ENCODE results near the gene HYAL3. TPM values are rescaled to one million over a fixed set of nuclear protein-coding genes. Genes with fewer than 3 reads are reported as not detected.

The HYAL3 gene
- total and polyA plus RNA-seq, 2 of the 13 experiments (the other 11 are each of a cell fraction or from before 2014, with no cell fraction given): 5.5 to 10.4 TPM

- TF ChIP-seq CCAR2 (optimal IDR thresholded peaks at IDR 0.05; ENCODE audit: low read depth, low read length) (no peak), UBTF (CRISPR knock-in tag; IDR thresholded peaks at IDR 0.05) (peak; percentile 11; the same call in 1 of the 2 replicates), FOXK1 (CRISPR knock-in tag; IDR thresholded peaks at IDR 0.05; ENCODE audit: borderline replicate concordance, low read depth) (peak; percentile 45; the same call in 1 of the 2 replicates), ZNF709 (CRISPR knock-in tag; IDR thresholded peaks at IDR 0.05) (0 out of 2 replicates have a peak, but pooled peaks have one; percentile 23), HOXD1 (CRISPR knock-in tag; IDR thresholded peaks at IDR 0.05) (no peak), SNAI1 (CRISPR knock-in tag; IDR thresholded peaks at IDR 0.05; ENCODE audit: borderline replicate concordance) (0 out of 2 replicates have a peak, but pooled peaks have one; percentile 30), FOXA1 (IDR thresholded peaks at IDR 0.05) (no peak), FOXA1 (CRISPR knock-in tag; IDR thresholded peaks at IDR 0.05) (no peak), SP4 (CRISPR knock-in tag; IDR thresholded peaks at IDR 0.05) (peak; percentile 91), SIN3B (IDR thresholded peaks at IDR 0.05; ENCODE audit: low read length) (no peak), FOXA3 (CRISPR knock-in tag; IDR thresholded peaks at IDR 0.05) (no peak), TCF7L2 (IDR thresholded peaks at IDR 0.05; ENCODE audit: low read depth, low read length) (no peak), PHF8 (CRISPR knock-in tag; IDR thresholded peaks at IDR 0.05) (peak; percentile 48), ATRX (CRISPR knock-in tag; IDR thresholded peaks at IDR 0.05; ENCODE audit: borderline replicate concordance) (no peak), PCBP1 (IDR thresholded peaks at IDR 0.05; ENCODE audit: borderline replicate concordance, low read depth, low read length) (peak; percentile 97), EED (CRISPR knock-in tag; IDR thresholded peaks at IDR 0.05) (no peak), ZSCAN30 (CRISPR knock-in tag; IDR thresholded peaks at IDR 0.05) (no peak), SETDB1 (CRISPR knock-in tag; IDR thresholded peaks at IDR 0.05; ENCODE audit: borderline replicate concordance) (no peak), RBM22 (optimal IDR thresholded peaks at IDR 0.05; ENCODE audit: low read length) (no peak), RFXAP (CRISPR knock-in tag; IDR thresholded peaks at IDR 0.05; ENCODE audit: borderline replicate concordance) (peak; percentile 76; the same call in 1 of the 2 replicates), ZNF572 (CRISPR knock-in tag; IDR thresholded peaks at IDR 0.05) (no peak), ZNF703 (CRISPR knock-in tag; IDR thresholded peaks at IDR 0.05; ENCODE audit: borderline replicate concordance) (no peak), XRCC5 (optimal IDR thresholded peaks at IDR 0.05; ENCODE audit: low read length) (peak; percentile 55), PCBP2 (optimal IDR thresholded peaks at IDR 0.05; ENCODE audit: low read depth, low read length, poor library complexity, severe bottlenecking) (no peak), SMAD3 (CRISPR knock-in tag; IDR thresholded peaks at IDR 0.05) (peak; percentile 39; the same call in 1 of the 2 replicates), JARID2 (CRISPR knock-in tag; IDR thresholded peaks at IDR 0.05; ENCODE audit: insufficient replicate concordance) (no peak), ZNF782 (CRISPR knock-in tag; IDR thresholded peaks at IDR 0.05; ENCODE audit: borderline replicate concordance) (no peak), ZNF577 (CRISPR knock-in tag; IDR thresholded peaks at IDR 0.05; ENCODE audit: borderline replicate concordance, low read depth) (no peak)
Observed at GRCh38 chr3:50321336-50322114, 22.3 kb upstream of the HYAL3 start (continued).
